Choroid plexus epithelial cell (primary cell): ENCODE data around the gene TEDC2.

Source experiments
- DNase-seq: peaks from one replicate; pipeline ENCODE4 v3.0.0-alpha.2; 2010; ENCODE audit warnings: low read depth
- H3K4me3 ChIP-seq: 2 replicates; pipeline ENCODE4 v1.5.1; 2011; ENCODE audit warnings: low read depth, mild to moderate bottlenecking, control low read depth, low read length, moderate library complexity
- TF ChIP-seq, protein P1 (sequence below): conservative IDR thresholded peaks from 2 replicates; pipeline ENCODE4 v1.5.1; 2011; ENCODE audit warnings: low read depth, mild to moderate bottlenecking, control low read depth, inconsistent platforms, low read length, moderate library complexity

The TEDC2 gene

GRCh38 chr16:2466667-2467527 lies 7.0 kb downstream of the TEDC2 start:
- no peak overlapping the region for H3K4me3 ChIP-seq
- TF ChIP-seq, protein P1, sequence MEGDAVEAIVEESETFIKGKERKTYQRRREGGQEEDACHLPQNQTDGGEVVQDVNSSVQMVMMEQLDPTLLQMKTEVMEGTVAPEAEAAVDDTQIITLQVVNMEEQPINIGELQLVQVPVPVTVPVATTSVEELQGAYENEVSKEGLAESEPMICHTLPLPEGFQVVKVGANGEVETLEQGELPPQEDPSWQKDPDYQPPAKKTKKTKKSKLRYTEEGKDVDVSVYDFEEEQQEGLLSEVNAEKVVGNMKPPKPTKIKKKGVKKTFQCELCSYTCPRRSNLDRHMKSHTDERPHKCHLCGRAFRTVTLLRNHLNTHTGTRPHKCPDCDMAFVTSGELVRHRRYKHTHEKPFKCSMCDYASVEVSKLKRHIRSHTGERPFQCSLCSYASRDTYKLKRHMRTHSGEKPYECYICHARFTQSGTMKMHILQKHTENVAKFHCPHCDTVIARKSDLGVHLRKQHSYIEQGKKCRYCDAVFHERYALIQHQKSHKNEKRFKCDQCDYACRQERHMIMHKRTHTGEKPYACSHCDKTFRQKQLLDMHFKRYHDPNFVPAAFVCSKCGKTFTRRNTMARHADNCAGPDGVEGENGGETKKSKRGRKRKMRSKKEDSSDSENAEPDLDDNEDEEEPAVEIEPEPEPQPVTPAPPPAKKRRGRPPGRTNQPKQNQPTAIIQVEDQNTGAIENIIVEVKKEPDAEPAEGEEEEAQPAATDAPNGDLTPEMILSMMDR, result no peak
- no peak for DNase-seq

GRCh38 chr16:2467528-2468232 lies 7.8 kb downstream of the TEDC2 start:
- peak; percentile 53 for DNase-seq
- peak overlapping the region; percentile 50 for H3K4me3 ChIP-seq
- TF ChIP-seq, protein P1, result peak; percentile 12

DNA sequence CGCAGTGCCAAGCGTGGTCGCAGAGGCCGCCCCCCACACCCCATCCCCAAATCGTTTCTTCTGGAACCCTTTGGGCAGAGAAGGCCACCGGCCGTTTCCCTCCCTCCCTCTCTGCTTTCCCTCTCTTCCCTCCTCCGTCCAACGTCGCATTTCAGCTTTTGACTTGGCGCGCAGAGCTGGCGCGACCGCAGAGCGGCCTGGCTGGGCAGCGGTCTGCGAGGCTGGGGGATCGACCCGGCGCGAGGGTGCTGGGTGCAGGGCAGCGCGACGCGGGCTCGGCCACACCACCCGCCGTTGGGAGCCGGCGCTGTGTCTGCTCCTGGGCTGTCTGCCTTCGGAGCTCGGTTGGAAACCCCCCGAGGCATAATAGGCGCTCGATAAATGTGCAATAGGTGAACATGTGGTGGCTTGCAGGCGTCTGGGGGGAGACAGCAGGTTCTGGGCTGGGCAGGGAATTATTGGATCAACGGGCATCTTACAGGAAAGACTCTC lies 8.4 kb downstream of the TEDC2 start:
- peak overlapping the region; percentile 50 for H3K4me3 ChIP-seq
- no peak for DNase-seq
- TF ChIP-seq, protein P1, result no peak

- TF ChIP-seq, protein P1, result no peak
- no peak overlapping the region for H3K4me3 ChIP-seq
- DNase-seq, result no peak
These were observed 9.0 kb downstream of the TEDC2 start for GRCh38 chr16:2468725-2469398.

DNA sequence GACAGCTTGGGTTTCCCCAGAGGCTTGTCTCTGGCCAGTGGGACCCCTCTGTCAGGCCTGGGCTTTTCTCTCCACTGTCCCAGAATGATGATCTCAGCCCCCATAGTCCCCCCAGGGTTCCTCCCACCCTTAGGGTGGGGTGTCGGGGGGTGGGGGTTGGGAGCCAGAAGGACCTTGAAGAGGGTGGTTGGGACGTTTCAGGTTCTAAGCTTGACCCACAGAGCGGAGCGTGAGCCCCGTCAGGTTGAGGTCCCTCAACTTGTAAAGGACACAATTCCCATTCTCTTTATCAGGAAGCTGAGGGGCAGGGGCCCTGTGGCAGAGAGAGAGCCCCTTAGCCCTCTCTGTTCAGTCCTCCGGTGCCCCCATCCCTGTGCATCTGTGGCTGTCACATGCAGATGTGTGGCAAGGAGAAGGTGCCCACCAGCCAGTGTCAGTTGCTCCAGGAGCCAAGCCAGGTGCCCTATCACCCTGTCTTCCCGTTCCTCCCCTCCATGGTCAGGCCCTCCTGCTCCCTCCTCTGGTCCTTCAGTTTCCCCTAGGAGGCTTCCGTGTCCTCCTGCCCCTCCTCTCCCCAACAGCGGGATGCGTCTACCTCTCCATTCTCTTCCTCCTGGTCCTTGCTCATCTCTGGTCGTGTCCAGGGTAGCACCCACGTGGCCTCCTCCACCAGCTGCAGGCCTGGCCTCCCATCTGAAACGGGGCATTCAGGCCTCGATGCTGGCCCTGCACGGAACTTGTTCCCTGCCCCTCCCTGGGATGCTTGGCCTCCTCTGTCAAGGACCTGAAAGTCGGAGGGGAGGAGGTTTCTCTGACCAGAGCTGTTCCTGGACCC lies 9.7 kb downstream of the TEDC2 start:
- TF ChIP-seq, protein P1, result no peak
- DNase-seq, result no peak
- H3K4me3 ChIP-seq, result no peak overlapping the region

- TF ChIP-seq, protein P1, result no peak
These were observed 10.3 kb downstream of the TEDC2 start for GRCh38 chr16:2470234-2470601.

More at GRCh38 chr16:2470234-2470601, 10.3 kb downstream of the TEDC2 start:
- DNase-seq, result no peak
- no peak overlapping the region for H3K4me3 ChIP-seq
